ENCODE data around the gene HAVCR2.
"Not testable (repeated sequence)": the region's sequence is repeated elsewhere in the genome, so short reads cannot be mapped to it uniquely, and the experiment has no call there.

Gene HAVCR2

GRCh38 chr5:157049605-157050004 lies 59.2 kb downstream of the HAVCR2 start:
- Histone ChIP-seq H3K36me3 (no peaks in the 10 kb centered on the region), H3K27me3 (no peaks in the 10 kb centered on the region), H3K4me1 (ENCODE audit: control insufficient read depth in 1 of 2, insufficient read depth in 1 of 2, low read depth in 1 of 2, low read length in 1 of 2) (no peaks in the 10 kb centered on the region), H3K4me3 (ENCODE audit: low read depth in 1 of 2, low read length in 1 of 2) (no peak overlapping the region), H3K9me3 (no peaks in the 10 kb centered on the region), H3K27ac (no peak overlapping the region)
- no peak for TF ChIP-seq CTCF (IDR thresholded peaks at IDR 0.05)

DNA sequence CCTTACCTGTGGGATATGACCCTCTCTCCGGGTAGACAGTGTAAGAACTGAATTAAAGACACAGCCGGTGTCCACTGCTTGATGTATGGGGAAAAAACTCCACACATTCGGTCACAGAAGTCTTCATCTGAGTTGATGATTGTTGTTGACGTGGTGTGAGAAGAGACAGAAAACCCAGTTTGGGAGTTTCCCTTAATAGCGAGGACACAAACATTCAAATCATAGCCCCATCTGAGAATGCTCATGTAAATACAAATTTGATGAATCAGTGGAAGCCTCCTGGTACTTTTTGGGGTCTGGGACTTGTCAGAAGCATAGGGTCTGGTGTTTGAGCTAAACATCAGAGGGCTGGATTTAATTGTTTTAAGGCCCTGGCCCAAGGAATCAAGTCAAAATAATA lies 60.9 kb downstream of the HAVCR2 start:
- H3K27ac ChIP-seq, result no peak overlapping the region
- no peak for TF ChIP-seq CTCF (IDR thresholded peaks at IDR 0.05)

GRCh38 chr5:157047016-157047415 lies 61.8 kb downstream of the HAVCR2 start:
- H3K4me3 ChIP-seq (ENCODE audit: low read depth in 1 of 2, low read length in 1 of 2); H3K9me3 ChIP-seq; H3K27ac ChIP-seq; H3K4me1 ChIP-seq (ENCODE audit: control insufficient read depth in 1 of 2, insufficient read depth in 1 of 2, low read depth in 1 of 2, low read length in 1 of 2); H3K27me3 ChIP-seq; H3K36me3 ChIP-seq: not testable (repeated sequence)

More for the DNA sequence above, 60.9 kb downstream of the HAVCR2 start:
- H3K36me3 ChIP-seq, result no peaks in the 10 kb centered on the region
- no peaks in the 10 kb centered on the region for H3K27me3 ChIP-seq
- H3K4me1 ChIP-seq (ENCODE audit: control insufficient read depth in 1 of 2, insufficient read depth in 1 of 2, low read depth in 1 of 2, low read length in 1 of 2), result no peaks in the 10 kb centered on the region
- H3K4me3 ChIP-seq (ENCODE audit: low read depth in 1 of 2, low read length in 1 of 2), result no peak overlapping the region
- H3K9me3 ChIP-seq, result no peaks in the 10 kb centered on the region

DNA sequence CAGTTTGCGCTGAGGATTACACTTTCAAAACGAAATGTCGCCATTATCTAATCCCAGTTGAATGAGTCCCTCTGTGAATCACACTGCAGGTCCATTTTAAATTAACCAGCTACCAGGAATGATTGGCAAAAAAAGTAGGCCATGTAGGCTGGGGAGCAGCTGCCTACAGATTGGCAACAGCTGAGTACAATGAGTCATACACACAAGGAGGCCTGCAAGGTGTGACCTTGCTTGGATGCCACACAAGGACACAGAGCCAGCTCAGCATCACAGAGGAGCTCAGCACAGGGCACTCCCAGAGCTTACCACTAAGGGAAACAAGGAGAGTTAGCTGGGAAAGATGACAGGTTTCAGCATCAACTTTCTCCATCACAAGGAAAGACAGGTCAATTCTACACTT lies 62.8 kb downstream of the HAVCR2 start:
- no peak for TF ChIP-seq CTCF (IDR thresholded peaks at IDR 0.05)
- H3K27me3 ChIP-seq, result no peaks in the 10 kb centered on the region
- no peaks in the 10 kb centered on the region for H3K36me3 ChIP-seq
- no peaks in the 10 kb centered on the region for H3K4me1 ChIP-seq (ENCODE audit: control insufficient read depth in 1 of 2, insufficient read depth in 1 of 2, low read depth in 1 of 2, low read length in 1 of 2)
- no peaks in the 10 kb centered on the region for H3K9me3 ChIP-seq
- H3K27ac ChIP-seq, result no peak overlapping the region
- H3K4me3 ChIP-seq (ENCODE audit: low read depth in 1 of 2, low read length in 1 of 2), result no peak overlapping the region

DNA sequence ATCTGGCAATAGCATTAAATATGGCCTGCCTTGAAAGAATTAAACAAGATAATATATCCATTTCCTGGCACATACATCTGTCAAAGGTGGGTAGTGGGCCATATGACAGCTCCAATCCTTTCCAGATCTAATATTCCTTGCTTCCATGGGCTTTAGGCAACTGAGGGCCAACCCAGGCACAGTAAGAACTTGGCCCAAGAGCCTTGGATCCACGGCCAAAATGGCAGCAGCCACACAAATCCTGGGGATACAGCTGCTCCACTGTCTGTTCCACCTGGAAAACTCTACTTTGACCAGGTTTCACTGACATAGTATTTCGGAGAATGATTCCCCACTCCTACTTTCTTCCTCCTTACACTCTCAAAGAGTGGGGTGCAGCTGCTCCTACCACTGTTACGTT lies 63.2 kb downstream of the HAVCR2 start:
- TF ChIP-seq CTCF (IDR thresholded peaks at IDR 0.05), result no peak
- Histone ChIP-seq H3K27me3 (no peaks in the 10 kb centered on the region), H3K27ac (no peak overlapping the region), H3K36me3 (no peaks in the 10 kb centered on the region), H3K4me3 (ENCODE audit: low read depth in 1 of 2, low read length in 1 of 2) (no peak overlapping the region), H3K4me1 (ENCODE audit: control insufficient read depth in 1 of 2, insufficient read depth in 1 of 2, low read depth in 1 of 2, low read length in 1 of 2) (no peaks in the 10 kb centered on the region), H3K9me3 (no peaks in the 10 kb centered on the region)

DNA sequence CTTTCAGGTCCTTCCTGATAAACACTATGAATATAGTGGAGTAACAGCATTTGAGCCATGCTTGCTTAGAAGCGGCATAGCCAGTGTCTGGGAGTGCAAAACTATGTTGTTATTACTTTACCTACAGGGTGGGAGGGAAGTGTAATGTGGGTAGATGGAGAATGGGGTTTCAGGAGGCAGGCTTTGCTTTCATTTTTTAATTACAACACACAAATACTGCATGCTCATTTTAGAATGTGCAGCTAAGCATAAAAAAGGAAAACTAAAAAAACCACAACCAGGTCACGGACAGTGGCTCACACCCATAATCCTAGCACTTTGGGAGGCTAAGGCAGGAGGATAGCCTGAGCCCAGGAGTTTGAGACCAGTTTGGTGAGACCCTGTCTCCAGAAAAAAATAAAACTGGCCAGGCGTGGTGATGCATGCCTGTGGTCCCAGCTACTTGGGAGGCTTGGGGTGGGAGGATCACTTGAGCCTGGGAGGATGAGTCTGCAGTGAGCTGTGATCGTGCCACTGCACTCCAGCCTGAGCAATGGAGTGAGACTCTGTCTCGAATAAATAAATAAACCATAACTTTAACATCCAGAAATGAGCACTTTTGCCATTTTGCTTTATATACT lies 70.2 kb downstream of the HAVCR2 start:
- Histone ChIP-seq H3K4me1 (ENCODE audit: control insufficient read depth in 1 of 2, insufficient read depth in 1 of 2, low read depth in 1 of 2, low read length in 1 of 2) (no peaks in the 10 kb centered on the region), H3K27ac (no peak overlapping the region)
- TF ChIP-seq CTCF (IDR thresholded peaks at IDR 0.05), result no peak

More for the DNA sequence above, 70.2 kb downstream of the HAVCR2 start:
- Histone ChIP-seq H3K36me3 (no peaks in the 10 kb centered on the region), H3K27me3 (no peaks in the 10 kb centered on the region), H3K9me3 (no peaks in the 10 kb centered on the region), H3K4me3 (ENCODE audit: low read depth in 1 of 2, low read length in 1 of 2) (no peak overlapping the region)
